ENCODE data around the gene UBE2R2.
"Not testable (repeated sequence)": the region's sequence is repeated elsewhere in the genome, so short reads cannot be mapped to it uniquely, and the experiment has no call there.

Gene UBE2R2, protein sequence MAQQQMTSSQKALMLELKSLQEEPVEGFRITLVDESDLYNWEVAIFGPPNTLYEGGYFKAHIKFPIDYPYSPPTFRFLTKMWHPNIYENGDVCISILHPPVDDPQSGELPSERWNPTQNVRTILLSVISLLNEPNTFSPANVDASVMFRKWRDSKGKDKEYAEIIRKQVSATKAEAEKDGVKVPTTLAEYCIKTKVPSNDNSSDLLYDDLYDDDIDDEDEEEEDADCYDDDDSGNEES

DNA sequence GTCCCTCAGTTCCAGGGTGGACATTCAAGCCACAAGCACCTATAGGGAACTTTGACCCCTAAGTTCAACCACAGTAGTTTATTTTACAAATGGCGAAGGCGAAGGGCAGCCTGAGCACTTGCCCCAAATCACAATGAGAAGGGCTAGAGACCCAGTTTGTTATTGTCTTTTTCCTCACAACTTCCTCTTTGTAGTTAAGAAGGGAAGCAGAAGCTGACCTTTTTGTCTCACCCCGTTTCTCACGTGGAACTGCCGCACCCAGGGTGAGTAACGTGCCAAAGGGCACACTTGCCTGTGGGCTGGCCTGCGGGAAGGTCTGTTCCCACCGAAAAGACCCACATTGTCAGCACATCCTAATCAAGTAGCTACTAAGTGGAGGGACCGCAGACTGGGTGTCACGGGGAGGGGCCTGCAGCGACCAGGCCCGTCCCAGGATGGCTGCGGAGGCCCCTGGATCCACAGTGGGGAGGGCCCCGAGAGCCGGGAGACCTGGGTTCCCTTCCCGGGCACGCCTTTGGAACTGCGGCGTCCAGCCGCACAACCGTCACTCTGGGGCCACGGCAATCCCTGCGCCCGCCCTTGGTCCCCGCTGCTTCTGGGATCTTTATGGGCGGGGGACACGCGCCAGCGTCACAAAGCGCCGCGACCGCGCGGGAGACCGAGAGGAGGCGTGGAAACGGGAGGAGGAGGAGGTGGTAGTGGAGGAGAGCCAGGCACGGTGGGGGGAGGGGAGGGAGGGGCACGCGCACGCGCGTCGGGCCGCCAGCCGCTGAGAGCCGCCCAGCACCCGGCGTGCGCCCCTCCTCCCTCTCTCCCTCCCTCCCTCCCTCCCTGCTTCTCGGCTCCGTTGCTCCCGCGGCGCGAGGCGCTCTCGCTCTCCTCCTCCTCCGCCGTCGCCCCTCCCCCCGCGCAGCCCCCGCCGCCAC is at the start of gene UBE2R2:
Gene UBE2R2 (plus strand): TSS at position 834 of the 926 bp plus-strand sequence. CDS start 598 bp downstream, outside the sequence.
- DNase-seq, result peak; percentile 84 to 94 (median 90)

DNA sequence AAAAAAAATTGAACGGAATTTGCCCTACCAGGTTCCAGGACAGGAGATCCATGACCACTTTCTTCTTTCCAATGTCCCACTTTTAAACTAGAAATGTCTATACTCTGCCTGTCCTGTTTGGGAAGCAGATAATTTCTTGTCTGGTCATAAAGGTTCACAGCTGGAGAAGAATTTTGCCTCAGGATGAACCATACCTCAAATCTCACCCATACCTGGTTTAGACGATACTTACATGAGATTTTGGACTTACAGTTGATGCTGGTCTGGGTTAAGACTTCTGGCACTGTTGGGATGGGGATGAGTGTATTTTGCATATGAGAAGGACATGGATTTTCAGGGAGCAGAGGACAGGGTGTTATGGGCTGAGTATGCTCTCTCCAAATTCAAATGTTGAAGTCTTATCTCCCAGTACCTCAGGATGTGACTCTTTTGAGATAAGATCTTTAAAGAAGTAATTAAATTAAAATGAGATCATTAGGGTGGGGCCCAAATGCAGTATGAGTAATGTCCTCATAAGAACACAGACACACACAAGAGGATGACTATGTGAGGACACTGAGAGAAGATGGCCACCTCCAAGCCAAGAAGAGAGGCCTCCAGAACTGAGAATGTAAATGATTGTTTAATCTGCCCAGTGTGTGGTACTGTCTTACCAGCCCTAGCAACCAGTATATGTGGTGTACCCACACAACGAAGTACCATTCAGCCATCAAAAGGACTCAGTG is 46.6 kb upstream of the UBE2R2 start:
- not testable (repeated sequence) for DNase-seq

DNA sequence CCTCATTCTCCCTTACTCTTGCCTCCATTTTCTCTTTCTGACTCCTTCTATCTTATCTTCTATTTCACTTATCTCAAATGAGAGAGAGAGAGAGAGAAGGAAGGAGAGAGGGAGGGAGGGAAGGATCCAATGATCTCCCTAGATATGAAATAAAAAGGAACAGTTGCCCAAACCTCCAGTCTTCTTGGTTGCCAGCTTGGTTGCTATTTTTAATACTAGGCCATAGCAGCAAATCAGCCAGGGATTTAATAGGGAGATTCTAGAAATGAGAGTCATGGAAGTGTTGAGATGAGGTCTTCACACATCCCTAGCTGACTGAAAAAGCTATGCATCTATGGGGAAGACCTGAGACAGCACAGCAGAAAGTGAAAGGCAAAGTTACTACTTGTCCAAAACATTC is 43.8 kb upstream of the UBE2R2 start:
- not testable (repeated sequence) for DNase-seq

DNA sequence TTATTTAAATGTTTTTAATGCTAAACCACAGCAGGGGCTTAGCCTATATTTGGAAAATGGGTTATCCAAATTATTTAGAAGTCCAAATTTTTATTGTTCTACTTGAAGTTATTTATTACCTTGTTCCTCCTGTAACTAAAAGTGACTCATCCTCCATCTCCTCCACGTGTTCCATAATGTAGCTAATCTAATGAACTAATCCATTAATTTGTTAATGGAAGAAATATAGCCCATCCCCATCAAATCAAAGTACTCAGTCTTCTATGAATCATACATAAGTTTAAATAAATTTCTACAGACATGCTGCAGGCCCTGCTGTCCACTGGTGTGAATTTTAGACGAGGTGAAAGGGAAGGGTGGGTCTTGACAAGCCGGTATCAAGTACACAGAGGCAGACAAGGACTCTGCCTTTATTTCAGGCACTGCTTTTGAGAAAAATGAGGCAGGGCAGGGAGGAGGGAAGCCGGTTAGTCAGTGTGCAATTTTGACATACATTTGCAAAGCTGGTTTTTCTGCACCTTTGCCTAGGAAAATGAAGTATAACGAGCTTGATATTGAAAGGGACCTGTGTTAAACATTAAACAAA is 42.8 kb upstream of the UBE2R2 start:
- DNase-seq, result not testable (repeated sequence)

DNA sequence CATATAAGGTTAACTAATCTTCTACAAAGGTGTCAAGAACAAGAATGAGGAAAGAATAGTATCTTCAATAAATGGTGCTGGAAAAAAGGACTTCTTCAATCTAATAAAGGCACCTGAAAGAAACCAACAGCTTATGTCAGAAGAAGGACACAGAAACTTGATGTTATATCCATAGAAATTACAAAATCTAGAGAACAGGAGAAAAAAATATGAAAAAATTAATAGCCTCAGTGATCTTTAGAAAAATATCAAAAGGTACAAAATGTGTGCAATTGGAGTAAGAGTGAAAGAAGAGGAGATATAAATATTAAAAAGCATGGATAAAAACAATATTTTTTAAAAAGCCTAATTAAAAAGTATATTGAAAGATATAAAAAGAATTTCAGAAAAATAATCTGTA is 40.4 kb upstream of the UBE2R2 start:
- DNase-seq, result no peak

DNA sequence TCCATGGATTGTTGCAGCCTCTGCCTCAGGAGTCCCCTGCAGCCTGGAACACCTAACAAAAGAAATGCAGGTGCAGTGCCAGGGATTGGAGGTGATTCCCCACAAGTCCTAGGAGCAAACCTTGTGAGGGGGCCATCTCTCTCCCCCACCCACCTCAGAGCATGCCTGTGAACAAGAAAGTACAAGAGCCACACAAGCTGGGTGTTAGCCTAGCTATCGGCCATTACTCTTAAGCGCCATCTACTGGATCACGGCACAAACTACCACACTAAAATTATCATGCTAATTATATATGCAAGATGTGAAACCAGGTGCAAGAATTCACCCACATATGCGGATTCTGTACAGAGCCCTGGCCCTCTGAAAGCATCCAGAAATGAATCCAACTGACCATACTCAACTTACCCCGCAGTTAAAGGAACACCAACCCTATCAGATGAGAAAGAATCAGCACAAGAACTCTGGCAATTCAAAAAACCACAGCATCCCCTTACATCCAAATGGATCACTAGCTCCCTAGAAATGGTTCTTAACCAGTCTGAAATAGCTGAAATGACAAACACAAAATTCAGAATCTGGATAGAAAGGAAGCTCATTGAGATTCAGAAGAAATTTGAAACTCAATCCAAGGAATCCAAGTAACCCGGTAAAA is 38.1 kb upstream of the UBE2R2 start:
- peak; percentile 3 to 61 (median 55) for DNase-seq

DNA sequence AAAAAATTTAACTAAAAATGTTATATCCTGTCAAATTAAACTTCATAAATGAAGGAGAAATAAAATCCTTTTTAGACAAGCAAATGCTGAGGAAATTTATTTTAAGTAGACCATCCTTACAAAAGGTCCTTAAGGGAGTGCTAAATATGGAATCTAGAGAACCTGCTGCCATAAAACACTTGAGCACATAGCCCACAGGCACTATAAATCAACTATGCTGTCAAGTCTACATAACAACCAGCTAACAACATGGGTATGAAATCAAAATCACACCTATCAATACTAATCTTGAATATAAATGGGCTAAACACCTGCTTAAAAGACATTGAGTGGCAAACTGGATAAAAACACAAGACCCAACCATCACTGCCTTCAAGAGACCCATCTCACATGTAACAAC is 36.7 kb upstream of the UBE2R2 start:
- peak; percentile 3 to 78 (median 43) for DNase-seq

DNA sequence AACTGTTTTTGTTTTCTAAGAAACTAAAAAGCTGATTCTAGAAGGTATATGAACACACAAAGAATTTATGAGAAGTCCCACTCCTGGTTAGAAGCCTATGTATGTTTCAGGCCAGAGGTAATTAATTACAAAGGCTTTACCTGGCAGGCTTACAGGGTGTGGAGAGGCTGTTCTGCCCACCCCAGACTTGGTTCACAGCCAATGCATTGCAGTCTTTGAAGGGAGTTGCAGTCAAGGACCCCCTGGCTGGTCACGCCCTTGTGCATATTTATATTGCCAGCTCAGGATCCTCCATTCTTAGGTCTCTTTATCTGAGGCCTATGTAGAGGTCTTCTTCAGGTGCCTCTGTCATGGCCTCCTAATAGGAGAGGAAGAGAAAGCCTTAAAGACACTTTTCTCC is 35.2 kb upstream of the UBE2R2 start:
- peak in 1 of 3 experiments; percentile 2 for DNase-seq

DNA sequence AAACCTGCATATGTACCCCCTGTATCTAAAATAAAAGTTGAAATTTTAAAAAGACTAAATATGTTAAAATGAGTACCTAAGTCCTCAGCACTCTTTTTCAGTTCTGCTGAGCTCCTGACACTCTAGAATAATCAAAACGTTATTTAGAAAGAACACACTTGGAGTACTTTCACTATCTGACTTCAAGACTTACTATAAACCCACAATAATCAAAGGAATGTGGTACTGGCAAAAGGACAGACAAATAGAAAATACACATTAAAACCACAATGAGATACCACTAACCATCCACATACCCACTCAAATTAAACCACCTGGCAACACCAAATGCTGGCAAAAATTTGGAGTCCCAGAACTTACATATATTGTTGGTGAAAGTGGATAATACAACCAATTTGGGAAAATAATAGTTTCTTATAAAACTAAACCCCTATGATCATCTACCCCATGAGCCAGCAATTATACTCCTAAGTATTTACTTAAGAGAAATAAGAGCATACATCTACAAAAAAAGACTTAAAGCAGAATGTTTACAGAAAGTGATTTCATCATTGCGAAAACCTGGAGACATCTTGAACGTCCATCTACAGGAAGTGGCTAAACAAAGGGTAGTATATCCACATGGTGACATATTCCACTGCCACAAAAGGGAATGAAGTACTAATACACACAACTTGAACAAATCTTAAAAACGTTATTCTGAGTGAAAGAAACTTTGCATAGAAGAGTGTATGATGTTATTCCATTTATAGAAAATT is 34.4 kb upstream of the UBE2R2 start:
- peak in 1 of 3 experiments; percentile 0 for DNase-seq

DNA sequence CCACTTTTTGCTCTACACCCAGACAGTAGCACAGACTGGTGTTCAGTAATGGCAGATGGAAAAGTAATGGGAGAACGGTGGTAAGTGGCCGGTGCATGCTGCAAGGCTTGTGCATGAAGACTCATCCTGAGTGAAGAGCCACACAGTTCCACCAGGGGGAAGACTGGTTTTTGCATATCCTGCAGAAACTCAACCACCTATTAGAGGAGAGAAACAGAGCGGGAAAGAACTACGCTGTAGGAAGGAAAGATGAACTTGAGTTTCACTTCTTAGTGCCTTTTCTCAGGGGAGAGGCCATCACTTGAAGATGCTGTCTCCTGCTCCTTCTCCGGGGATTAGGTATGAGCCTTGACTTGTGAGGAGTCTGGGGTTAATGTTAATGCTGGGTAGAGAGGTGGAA is 31.0 kb upstream of the UBE2R2 start:
- DNase-seq, result peak in 1 of 3 experiments; percentile 5

DNA sequence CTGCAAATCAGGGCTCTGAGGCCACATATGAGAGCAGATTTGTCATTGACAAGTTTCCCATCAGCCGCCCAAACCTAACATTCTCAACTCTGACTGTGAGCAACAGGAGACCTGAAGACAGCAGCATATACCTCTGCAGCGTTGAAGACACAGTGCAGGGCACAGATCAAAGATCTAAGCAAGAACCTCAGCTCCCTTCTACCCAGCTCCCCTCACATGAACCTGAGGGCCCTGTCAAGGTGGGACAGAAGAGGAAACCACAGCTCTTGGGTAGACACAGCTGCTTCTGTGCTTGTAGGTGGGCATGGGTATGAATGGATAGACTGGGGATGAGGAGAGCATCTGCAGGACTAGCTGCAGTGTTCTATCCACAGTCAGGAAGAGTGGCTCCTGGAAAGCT is 30.3 kb upstream of the UBE2R2 start:
- no peak for DNase-seq

DNA sequence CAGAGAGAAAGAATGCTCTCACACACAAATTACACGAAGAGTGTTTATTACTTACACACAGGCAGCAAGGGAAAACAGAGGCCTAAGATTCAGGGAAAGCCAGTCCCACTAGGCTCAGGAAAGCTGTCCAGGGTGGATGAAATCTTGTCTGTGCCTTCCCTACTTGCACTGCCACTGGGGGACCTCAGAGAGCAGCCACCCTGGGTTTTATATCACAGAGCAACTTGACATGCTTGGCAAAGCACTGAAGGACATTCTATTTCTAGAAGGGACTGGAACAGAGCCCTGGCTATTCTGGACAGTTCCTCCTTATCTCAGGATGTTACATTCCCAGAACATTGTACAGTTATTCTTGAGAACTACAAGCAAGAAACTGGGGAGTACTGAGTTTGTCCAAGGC is 29.1 kb upstream of the UBE2R2 start:
- DNase-seq, result no peak

DNA sequence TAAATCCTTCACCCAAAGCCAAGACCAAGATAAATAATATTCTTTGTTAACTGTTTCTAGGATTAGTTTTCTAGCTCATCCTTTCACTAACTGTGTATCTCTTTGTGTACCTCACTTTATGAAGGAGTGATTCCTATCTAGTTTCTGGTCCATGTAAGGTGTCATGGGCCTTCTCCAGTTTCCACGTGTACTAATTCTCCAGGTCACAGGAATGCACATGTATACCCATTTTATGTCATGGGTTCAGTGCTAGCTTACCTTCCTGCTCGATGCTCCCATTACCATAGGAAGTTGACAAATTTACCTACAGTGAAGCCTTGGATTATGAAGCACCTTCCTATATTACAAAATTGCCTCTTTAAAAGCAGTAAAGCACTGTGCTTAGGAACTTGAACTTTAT is 27.5 kb upstream of the UBE2R2 start:
- DNase-seq, result not testable (repeated sequence)

DNA sequence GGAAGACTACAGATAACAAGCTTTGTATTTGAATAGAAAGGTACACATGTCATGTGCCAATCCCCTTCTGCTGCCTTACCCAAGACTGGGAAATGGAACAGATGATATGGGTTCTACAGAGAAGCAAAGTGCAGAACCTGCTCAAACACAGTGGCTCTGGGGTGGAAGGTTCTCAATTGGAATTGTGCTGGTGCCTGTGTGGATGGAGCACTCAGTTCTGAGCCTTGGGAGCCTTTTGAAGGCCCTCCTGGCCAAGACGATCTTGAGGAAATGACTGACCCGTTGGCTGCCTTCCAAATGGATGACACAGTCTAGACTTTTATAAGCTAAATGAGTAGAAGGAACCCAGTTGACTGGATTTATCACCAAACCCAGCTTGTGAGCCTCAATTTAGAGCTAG is 25.8 kb upstream of the UBE2R2 start:
- DNase-seq, result no peak

DNA sequence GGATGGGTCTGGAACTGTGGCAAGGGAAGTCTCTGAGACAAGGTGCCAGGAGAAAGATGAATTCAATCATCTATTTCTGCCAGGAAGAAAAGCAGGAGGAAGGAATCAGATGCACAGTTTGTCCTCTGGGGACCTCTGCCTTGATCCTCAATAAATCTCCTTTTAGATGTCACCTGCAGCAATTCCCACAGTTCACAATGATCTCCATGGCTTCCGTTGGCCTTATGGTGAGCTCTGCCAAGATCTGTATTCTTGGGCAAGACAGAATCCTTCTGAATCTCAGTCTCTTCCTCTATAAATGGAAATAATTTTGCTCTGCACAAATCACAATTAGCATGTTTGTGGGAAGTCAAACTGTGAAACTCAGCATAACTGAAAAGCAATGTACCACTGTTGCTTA is 23.5 kb upstream of the UBE2R2 start:
- not testable (repeated sequence) for DNase-seq

DNA sequence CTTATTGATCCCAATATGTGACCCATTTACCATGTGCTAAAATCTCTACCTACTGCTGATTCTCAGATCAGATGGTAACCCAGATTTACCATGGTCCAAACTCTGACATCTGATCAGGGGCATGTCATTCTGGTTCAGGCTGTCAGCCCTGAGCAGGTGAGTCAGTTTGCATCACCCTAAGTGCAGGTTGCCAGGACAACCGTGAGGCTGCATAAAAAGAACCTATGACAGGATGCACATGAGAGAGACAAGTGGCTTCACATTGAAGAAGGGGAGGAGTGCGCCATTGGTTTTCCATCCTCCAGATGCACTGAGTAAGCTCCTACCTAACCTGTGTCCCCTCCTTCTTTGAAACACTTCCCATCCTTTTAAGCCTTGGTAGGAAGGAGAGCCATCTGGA is 22.4 kb upstream of the UBE2R2 start:
- DNase-seq, result peak; percentile 23 to 73 (median 71)

DNA sequence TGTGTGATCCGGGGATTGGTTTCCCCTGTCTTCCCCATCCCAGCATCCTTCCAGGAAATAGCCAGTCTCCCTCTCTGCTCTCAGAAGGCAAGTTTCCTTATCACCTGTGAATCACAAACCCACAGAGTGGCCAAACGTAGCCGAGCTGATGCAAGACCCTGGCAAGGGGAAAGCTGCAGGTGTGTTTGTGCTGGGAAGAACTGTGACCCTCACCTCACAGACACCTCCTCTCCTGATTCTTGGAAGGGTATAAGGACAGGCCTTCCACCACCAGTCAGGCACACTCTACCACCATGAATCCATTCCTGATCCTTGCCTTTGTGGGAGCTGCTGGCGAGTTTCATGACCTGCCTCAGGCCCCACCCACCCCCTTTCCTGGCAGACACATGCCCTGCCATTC is 21.7 kb upstream of the UBE2R2 start, which contains the start of gene PRSS3:
Gene PRSS3 (plus strand): TSS at position 281 of the 400 bp plus-strand sequence. CDS start 13 bp downstream, at position 294.
- DNase-seq, result peak in 1 of 3 experiments; percentile 4

DNA sequence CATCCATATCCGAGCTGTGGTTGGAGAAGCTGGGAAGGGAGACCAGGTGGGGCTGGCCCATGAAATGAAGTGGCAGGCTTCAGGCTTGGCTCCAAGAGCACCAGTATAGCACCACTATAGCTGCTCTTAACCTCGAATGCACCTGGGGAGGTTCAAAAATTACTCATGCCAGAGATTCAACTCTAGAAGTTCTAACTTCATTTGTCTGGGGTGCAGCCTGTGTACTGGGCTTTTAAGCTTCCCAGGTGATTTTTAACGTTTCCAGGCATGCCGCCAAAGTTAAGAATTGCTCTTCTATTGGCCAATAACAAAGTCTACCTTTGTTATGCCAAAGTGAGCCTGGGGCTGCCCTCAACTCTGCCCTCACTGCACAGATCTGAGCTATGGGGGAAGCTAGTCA is 21.1 kb upstream of the UBE2R2 start:
- peak in 1 of 3 experiments; percentile 67 for DNase-seq

DNA sequence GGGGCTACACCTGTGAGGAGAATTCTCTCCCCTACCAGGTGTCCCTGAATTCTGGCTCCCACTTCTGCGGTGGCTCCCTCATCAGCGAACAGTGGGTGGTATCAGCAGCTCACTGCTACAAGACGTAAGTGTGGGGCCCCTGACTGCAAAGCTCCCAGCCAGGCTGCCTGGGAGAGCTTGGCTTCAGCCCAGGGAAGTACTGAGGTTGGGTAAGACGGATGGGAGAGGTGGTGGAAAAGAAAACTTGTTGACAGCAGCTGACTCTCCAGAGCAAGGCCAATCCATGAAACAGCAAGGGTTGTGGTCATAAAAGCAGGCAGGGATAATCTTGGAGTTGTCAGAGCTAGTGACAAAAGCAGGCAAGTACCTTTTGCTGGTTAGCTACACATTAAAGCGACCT is 20.3 kb upstream of the UBE2R2 start:
- not testable (repeated sequence) for DNase-seq

DNA sequence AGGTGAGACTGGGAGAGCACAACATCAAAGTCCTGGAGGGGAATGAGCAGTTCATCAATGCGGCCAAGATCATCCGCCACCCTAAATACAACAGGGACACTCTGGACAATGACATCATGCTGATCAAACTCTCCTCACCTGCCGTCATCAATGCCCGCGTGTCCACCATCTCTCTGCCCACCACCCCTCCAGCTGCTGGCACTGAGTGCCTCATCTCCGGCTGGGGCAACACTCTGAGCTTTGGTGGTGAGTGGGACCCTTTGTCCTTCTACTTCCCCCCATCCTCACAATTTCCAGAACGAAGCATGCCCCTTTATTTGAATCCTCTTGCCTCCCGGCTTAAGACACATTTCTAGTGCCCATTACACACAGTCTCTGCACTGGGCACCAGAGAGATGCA is 19.1 kb upstream of the UBE2R2 start:
- no peak for DNase-seq

DNA sequence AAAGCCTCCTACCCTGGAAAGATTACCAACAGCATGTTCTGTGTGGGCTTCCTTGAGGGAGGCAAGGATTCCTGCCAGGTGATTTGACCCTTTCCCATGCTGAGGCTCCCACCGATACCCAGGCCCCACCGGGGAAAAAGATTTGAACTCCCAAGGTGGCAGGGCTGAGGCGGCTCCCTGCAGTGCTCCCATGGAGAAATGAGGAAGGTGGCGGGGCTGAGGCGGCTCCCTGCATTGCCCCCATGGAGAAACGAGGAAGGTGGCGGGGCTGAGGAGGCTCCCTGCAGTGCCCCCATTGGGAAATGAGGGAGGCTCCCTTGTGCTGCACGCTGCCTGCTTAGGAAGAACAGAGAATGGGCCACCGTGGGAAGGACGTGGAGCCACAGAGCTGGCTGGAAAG is 18.4 kb upstream of the UBE2R2 start:
- DNase-seq, result no peak
